ENCODE results near the gene PACS1.
A peak's percentile ranks its signal among the peaks of the same experiment; 100 is the strongest.
"Not testable (repeated sequence)": the region's sequence is repeated elsewhere in the genome, so short reads cannot be mapped to it uniquely, and the experiment has no call there.

Gene PACS1

DNA sequence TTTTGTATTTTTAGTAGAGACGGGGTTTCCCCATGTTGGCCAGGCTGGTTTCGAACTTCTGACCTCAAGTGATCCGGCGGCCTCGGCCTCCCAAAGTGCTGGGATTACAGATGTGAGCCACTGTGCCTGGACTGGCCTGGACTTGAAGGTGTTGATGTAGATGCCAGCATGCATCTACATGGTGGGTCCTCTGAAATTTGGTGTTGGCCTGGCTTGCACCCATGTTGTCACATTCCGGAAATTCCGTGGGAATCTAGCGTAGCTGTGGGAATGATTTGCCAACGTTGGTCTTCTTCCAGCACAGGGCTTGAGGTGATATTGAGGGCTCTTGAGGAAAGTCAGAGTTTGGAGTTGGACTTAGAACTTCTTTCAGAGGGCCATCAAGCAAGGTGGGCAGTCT, 6.5 kb downstream of the PACS1 start:
- no peak for DNase-seq (ENCODE audit: low read depth)

DNA sequence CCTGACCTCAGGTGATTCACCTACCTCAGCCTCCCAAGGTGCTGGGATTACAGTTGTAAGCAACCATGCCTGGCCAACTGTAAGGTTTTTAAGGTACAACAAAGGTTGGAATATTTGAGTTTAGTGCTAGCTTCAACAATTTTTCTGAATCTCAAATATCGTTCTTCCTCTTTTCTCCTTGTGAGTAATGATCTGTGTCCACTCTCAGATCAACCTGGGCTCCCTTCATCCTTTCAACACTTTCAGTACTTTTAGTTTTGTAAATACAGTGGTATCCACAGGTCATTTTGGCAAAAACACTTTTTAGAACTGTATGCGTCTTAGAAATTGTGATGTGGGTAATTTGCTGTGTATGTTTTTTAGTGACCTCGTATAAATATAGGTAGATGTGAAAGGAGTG, 7.9 kb downstream of the PACS1 start:
- no peak for DNase-seq (ENCODE audit: low read depth)

DNA sequence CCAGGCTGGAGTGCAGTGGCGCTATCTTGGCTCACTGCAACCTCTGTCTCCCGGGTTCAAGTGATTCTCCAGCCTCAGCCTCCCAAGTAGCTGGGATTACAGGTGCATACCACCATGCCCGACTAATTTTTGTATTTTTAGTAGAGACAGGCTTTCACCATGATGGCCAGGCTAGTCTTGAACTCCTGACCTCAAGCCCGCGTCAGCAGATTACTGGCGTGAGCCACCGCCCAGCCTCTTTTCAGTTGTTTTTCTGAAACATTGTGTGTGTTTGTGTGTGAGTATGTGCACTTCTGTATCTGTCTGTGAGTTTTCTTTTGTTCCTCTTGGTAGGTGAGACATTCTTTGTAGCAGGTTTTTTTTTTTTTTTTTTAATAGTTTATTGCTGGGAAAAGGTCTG, 8.9 kb downstream of the PACS1 start:
- not testable (repeated sequence) for DNase-seq (ENCODE audit: low read depth)

DNA sequence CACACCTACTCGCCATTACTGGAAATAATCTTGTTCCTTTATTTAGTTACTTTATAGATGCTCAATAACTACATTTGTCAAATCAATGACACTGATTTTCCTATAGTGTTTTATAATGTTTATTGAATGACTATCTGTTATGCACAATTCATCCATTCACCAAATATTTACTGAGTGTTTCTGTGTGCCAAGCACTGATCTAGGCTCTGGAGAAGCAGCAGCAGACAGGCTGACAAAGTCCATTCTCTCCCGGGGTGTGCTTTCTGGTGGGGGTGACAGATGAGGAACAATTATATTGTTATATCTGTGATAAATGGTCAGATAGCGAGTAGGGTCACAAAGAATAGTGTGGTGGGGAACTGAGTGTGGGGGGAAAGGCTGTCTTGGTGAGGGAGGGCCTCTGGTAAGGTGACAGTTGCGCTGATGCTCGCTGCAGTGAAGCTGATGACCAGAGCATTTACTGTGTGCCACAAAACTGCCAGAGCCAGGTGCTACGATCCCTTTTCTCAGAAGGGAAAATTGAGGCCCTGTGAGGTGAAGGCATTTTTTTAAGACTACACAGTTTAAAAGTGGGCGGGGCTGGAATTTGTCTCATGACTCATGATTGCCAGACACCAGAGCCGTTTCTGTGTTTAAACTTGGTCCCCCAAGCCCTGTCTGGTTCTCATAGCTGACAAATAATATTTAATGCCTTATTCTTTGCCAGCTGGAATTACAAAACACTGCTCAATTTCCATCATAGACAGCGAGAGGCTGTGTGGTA, 10.2 kb downstream of the PACS1 start:
- DNase-seq (ENCODE audit: low read depth) = peak; percentile 51

DNA sequence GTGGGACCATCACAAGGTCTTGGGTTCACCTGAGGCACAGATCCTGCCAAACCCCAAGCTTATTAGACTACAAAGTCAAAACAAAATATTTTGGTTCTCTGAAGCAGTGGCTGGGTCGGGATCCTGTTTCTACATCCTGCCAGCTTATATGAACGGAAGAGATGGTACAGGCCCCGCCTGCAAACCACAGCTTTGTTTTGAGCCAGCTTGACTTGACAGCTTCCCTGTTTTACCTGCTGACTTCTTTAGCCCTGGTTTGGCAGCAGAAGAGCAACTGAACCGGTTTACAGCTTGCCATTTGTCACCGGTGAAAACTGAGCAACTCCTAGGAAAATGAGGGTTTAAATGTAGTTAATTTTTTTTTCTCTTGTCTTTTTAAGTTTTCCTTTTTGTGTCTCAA, 11.4 kb downstream of the PACS1 start:
- peak; percentile 71 for DNase-seq (ENCODE audit: low read depth)

DNA sequence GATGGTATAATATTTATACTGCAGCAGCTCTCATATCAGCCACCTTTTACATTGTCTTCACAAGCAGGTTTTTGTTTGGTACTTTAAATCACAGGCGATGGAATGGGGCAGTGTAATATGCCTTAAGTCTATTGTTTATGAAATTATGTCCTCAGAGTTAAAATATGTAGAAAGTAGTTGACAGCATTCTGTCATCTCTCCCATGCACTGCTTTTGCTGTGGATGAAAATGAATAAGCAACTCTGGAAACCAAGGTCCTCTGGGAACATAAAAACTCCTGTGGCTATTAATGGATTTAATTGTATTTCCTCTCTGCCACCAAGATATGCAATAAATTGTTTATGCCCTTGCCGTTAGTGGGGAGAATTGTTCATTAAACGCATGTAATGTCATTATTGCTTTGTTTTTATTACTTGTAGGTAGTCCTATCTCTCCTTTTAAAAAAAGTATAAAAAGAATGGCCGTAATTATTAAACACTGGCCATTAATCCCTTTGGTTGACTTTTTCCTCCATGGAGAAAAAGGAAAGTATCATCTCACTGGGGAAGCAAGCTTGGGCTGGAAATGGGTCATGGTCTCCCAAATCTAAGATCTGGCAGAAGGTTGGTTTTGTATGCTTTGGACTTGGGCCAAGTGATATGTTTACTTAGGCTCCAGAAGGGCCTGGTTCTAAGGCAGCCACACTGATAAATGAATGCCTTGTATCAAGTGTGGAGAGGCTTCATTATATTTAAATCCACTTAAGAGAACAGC, 13.1 kb downstream of the PACS1 start:
- no peak for DNase-seq (ENCODE audit: low read depth)

DNA sequence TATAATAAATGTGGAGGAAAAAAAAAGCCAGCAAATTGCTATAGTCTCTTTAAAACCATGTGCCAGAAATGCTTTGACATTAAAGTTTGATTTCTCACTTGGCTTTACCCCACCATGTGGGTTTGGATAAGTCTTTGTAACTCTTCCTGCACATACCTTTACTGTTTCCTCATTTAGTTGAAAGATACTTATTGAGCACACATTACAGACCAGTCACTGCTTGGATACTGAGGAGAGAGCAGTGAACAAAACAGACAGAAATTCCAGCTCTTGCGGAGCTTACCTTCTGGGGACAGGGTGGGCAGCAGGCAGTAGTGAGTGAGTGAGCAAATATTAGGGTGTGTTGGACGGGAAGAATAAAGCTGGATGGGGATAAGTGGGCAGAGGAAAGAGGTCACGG, 13.7 kb downstream of the PACS1 start:
- no peak for DNase-seq (ENCODE audit: low read depth)

DNA sequence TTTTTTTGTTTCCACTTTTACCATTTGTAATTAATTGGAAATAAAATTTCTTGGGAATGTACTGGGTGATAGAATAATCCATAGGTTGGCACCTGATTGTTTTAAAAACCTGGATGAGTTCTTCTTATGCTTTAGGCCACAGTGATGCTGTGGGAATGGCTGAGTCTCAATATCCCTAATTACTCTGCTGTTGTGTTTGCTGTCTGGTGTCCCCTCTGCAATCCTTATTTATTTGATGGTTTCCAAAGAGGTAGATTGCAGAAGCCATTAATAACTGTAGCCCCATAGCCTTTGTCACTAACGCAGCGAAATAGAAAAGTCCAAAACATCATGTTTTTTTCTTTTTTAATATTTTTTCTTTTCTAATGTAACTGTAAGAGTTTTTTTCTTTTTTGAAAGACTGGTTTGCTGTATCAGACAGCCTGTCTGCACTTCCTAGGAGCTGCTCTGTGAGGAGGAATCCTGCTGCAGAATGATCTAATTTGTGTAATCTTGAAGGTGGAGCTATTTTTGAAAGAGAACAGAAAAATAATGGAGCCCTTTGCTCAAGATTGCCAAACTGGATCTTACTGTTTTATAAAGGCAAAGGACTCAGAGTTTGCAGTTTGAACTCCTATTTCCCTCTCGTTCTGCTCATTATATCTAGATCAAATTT, 14.9 kb downstream of the PACS1 start:
- DNase-seq (ENCODE audit: low read depth) = no peak

DNA sequence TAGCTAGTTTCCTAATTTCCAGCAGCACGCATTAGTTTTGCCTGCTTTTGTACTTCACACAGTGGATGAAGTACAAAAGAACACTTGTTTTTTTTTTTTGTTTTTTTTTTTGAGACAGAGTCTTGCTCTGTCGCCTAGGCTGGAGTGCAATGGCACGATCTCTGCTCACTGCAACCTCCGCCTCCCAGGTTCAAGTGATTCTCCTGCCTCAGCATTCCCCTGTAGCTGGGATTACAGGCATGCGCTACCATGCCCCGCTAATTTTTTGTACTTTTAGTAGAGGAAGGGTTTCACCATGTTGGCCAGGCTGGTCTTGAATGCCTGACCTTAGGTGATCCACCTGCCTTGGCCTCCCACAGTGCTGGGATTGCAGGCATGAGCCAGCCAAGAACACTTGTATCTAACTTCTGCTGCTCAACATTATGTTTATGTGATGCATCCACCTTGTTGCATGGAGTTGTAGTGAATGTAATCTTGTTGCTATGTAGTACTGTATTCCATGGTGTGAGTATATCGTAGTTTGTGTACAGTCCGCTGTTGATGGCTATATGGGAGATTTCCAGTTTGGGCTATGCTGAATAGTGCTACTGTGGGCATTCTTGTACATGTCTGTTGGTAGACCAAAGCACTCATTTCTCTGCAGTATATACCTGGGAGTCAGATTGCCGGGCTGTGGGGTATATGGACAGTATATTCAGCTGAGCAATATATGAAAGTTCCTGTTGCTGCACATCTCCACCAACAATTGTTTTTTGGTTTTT, 17.3 kb downstream of the PACS1 start:
- DNase-seq (ENCODE audit: low read depth) = no peak

DNA sequence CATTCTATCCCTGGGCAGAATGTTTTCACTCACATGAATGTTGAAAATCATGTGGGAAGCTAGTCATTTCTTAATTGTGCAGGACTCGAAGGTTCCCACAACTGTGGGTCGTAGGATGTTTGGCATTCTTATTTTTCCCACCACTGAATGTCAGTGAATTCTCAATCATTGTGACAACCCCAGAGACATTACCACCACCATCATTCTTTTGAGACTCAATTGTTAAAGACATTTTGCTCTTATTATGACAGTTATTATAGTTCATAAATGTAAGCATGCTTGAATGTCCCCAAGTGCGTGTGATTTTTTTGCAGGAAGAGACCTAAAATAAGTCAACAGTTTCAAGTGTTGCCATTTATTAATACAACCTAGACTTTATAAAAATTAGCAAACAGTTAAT, 19.0 kb downstream of the PACS1 start:
- DNase-seq (ENCODE audit: low read depth) = no peak

DNA sequence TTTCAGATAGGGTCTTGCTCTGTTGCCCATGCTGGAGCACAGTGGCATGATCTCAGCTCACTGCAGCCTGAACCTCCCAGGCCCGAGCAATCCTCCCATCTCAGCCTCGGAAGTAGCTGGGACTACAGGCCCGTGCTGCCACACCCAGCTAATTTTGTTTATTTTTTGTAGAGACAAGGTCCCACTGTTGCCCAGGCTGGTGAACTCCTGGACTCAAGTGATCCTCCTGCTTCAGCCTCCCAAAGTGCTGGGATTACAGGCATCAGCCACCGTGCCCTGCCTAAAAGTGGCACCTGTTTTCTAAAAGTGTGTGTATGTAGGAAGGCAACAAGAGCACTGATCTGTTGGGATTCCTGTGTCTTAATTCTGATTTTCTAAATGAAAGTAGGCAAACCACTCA, 20.2 kb downstream of the PACS1 start:
- DNase-seq (ENCODE audit: low read depth) = no peak

DNA sequence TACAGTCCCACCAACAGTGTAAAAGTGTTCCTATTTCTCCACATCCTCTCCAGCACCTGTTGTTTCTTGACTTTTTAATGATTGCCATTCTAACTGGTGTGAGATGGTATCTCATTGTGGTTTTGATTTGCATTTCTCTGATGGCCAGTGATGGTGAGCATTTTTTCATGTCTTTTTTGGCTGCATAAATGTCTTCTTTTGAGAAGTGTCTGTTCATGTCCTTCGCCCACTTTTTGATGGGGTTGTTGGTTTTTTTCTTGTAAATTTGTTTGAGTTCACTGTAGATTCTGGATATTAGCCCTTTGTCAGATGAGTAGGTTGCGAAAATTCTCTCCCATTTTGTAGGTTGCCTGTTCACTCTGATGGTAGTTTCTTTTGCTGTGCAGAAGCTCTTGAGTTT, 22.1 kb downstream of the PACS1 start:
- DNase-seq (ENCODE audit: low read depth) = not testable (repeated sequence)

DNA sequence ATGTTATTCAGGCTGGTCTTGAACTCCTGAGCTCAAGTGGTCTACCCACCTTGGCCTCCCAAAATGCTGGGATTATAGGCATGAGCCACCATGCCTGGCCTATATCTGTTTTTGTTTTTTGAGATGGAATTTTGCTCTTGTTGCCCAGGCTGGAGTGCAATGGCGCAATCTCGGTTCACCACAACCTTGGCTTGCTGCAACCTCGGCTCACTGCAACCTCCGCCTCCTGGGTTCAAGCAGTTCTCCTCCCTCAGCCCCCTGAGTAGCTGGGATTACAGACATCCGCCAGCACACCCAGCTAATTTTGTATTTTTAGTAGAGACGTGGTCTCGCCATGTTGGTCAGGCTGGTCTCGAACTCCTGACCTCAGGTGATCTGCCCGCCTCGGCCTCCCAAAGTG, 29.7 kb downstream of the PACS1 start:
- not testable (repeated sequence) for DNase-seq (ENCODE audit: low read depth)

DNA sequence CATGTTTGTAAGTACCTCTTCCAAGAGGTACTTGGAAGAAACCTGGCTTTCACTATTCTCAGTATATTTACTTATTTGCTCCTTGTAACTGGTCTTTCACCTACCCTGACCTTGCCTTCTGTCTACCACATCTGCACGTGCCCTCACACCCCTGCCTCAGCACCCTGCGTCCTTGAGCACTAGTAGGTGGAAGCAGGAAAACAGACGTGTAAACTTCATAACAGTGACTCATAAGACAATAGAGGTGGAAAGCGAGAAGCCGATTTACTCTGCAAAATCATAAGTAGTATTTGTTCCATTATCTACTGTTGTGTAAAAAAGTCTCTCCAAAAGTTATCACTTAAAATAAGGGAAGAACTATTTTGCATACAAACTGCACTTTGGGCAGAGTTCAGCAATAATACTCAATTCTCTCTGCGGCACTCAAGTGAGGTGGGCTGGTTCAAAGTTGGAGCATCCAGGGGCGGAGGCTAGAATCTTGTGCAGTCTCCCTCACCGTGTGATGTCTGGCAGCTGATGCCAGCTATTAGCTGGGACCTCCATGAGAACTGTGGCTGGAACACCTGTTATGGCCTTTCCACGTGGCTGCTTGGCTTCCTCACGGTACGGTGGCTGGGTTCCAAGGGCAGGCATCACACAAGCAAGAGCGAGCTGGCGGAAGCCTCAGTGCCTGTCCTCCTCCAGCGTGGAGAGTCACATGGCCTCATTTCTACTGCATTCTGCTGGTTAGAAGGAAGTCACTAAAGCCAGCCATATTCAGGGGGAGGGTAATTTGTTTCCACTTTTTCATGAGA, 30.4 kb downstream of the PACS1 start:
- peak; percentile 48 for DNase-seq (ENCODE audit: low read depth)

DNA sequence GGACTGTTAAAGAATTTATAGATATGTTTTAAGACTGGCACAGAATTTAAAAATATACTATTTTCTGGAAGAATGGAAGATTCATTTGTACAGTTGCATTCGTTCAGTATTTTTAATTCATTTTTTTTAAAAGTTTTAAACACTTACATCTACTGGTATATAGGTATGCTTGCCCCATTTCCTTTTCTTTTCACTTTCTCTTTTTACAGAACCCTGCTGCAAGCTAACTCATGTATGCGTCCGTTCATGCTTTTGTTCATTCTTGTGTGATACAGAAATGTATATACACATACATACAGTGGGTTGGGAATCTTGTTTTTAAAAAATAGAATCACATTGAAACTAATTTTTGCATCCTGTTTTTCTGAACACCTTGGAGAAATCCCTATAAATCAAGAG, 31.0 kb downstream of the PACS1 start:
- no peak for DNase-seq (ENCODE audit: low read depth)

DNA sequence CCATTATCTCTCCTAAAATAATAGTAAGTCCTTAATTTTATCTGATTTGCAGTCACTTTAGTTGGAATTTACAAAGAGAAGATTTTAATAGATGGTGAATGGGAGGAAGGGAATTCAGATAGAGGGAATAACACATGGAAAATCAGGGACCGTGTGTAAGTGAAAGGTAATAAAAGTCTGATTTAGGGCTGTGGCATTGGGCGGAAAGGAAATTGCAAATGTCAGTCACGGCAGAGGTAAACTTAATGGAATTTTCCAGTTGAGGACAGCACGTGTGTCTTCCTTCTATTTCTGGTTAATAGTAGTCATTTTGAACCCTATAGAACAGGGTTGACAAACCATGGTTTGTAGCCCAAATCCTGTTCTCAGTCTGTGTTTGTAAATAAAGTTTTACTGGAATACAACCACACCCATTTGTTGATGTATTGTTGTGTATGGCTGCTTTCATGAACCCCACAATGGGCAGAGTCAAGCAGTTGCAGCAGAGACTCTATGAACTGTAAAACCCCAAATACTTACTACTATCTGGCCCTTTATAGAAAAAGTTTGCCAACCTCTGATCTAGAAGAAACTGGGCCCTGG, 34.1 kb downstream of the PACS1 start:
- DNase-seq (ENCODE audit: low read depth) = no peak

DNA sequence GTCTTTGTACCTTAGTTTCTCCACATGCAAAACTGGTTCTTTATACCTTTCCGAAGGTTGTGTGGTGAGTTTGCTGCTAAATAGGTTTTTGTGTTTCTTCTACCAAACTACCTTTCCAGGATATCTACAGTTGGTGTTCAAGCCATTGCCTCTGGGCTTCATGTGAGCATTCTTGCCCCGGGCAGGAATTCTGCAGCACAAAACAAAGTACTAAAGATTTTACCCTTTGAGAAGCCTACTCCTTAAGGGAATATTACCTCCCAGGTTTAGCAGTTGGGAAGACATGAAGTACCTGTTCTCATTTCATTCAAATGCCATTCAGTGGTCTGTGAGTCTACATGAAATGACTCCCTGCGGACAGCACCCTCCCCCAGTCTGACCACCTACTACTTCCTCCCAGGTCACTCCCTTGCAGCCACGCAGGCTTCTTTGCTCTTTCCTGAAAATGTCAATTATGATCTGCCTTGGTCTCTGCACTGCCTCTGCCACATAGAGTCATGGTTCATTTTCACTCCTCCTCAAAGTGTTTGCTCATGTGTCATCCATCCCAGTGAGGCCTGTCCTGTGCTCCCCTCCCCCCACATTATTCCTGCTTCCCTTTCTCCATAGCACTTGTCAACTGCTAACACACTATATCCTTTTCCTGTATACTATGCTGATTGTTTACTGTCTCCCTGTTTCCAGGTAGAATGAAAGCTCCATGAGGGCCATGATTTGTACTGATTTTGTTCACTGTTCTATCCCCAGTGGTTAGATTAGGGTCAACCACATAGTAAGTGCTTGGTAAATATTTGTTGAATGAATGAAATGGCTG, 36.9 kb downstream of the PACS1 start:
- DNase-seq (ENCODE audit: low read depth) = no peak

DNA sequence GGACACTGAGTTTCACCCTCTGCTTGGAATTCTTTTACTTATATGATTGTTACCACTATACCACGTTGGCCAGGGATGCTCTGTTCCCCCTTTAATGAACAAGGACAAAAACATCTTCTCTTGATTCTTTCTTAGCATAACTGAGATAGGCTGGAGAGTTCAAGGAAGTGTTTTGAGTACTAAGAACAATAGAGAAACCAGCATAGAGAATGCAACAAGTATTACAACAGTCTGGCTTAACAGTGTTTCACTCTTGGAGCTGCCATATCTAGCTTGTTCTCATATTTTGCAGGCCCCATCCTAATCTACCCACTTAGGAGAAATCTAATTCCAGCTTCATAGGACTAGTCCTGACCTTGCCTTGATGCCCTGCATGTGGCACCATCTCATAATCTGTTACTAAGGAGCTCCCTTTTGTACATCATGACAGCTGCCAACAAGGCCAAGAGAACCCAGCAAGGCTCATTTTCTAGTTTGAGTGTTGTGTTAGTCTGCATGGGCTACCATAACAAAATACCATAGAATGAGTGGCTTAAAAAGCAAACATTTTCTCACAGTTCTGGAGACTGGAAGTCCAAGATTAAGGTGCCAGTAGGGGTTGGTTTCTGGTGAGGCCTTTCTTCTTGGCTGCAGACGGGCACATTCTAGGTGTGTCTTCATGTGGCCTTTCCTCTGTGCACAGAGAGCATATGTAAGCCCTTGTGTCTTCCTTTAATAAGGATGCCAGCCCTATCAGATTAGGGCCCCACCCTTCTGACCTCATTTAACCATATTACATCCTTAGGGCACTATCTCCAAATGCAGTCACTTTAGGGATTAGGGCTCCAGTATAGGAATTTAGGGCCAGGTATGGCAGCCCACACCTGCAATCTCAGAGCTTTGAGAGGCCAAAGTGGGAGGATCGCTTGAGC, 37.8 kb downstream of the PACS1 start:
- DNase-seq (ENCODE audit: low read depth) = no peak

DNA sequence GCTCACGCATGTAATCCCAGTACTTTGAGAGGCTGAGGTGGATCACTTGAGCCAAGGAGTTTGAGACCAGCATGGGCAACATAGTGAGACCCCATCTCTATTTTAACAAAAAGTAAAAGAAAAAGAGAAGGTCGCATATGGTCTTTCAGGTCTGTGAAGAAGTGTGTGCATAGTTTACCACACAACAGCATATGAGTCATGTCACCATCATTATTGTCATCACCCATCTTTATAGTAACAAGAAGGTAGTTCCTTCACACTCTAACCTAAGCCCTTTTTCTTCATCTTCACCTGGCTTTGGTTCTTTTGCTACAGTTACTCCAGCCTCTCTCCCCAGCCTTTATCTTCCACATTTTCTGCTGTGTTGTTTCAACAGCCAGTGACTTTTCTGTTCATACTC, 39.2 kb downstream of the PACS1 start:
- DNase-seq (ENCODE audit: low read depth) = no peak
